Fibroblast of lung (primary cell): ENCODE data around the gene PDE4D. TPM values are rescaled to one million over a fixed set of nuclear protein-coding genes. Genes with fewer than 3 reads are reported as not detected.

Experiments used
- DNase-seq, 2 donors: peaks; one replicate each; pipeline versions ENCODE4 v3.0.0 to v3.0.0-alpha.2; 2010; ENCODE audit warnings: low read depth in 2 of 2
- H2AFZ ChIP-seq: 2 replicates; pipeline ENCODE4 v1.5.1; 2012; ENCODE audit warnings: low read length, control low read depth, inconsistent platforms
- H3K27ac ChIP-seq: 2 replicates; pipeline ENCODE4 v1.5.1; 2011; ENCODE audit warnings: low read length, control low read depth; ENCODE audit not compliant: insufficient read depth
- H3K27me3 ChIP-seq: 2 replicates; pipeline ENCODE4 v1.5.1; 2011; ENCODE audit warnings: mild to moderate bottlenecking, low read length; ENCODE audit not compliant: control insufficient read depth, insufficient read depth
- H3K36me3 ChIP-seq: 2 replicates; pipeline ENCODE4 v1.5.1; 2011; ENCODE audit warnings: low read length; ENCODE audit not compliant: control insufficient read depth, insufficient read depth
- H3K4me1 ChIP-seq: 2 replicates; pipeline ENCODE4 v1.5.1; 2011; ENCODE audit warnings: low read length; ENCODE audit not compliant: control insufficient read depth, insufficient read depth; ENCODE audit errors: extremely low read depth
- H3K4me2 ChIP-seq: 2 replicates; pipeline ENCODE4 v1.5.1; 2011; ENCODE audit warnings: low read length, control low read depth; ENCODE audit not compliant: insufficient read depth; ENCODE audit errors: extremely low read depth
- H3K4me3 ChIP-seq, 4 experiments: fragments of 200-600 bp in 1 of 4; sonication (generic) in 1 of 4; replicated peaks in 1 of 4; 2 replicates each; pipeline ENCODE4 v1.5.1; 2011 to 2016; ENCODE audit warnings: low read length in 4 of 4, low read depth in 3 of 4, mild to moderate bottlenecking in 3 of 4, control low read depth in 2 of 4, inconsistent platforms in 1 of 4, mixed read lengths in 1 of 4; ENCODE audit not compliant: insufficient read depth in 1 of 4; ENCODE audit errors: control extremely low read depth in 1 of 4
- H3K79me2 ChIP-seq: 2 replicates; pipeline ENCODE4 v1.5.1; 2012; ENCODE audit warnings: mild to moderate bottlenecking, low read length, inconsistent platforms; ENCODE audit not compliant: control insufficient read depth, insufficient read depth
- H3K9ac ChIP-seq: 2 replicates; pipeline ENCODE4 v1.5.1; 2011; ENCODE audit warnings: mild to moderate bottlenecking, low read length, control low read depth; ENCODE audit not compliant: insufficient read depth
- H3K9me3 ChIP-seq: 2 replicates; pipeline ENCODE4 v1.5.1; 2012; ENCODE audit warnings: low read depth, low read length; ENCODE audit not compliant: control insufficient read depth, insufficient read depth
- H4K20me1 ChIP-seq: 2 replicates; pipeline ENCODE4 v1.5.1; 2011; ENCODE audit warnings: low read length; ENCODE audit not compliant: control insufficient read depth, insufficient read depth; ENCODE audit errors: extremely low read depth
- CTCF ChIP-seq, 2 donors: IDR thresholded peaks in 1 of 2; conservative IDR thresholded peaks in 1 of 2; 1 replicate in 1 of 2; 2 replicates in 1 of 2; pipeline ENCODE4 v1.5.1; 2011 to 2012; ENCODE audit warnings: low read length in 2 of 2, control low read depth in 1 of 2, inconsistent platforms in 1 of 2, low read depth in 1 of 2, mild to moderate bottlenecking in 1 of 2
- EZH2 ChIP-seq: IDR thresholded peaks from 2 replicates; pipeline ENCODE4 v1.5.1; 2012; ENCODE audit warnings: low read length, control low read depth, mild to moderate bottlenecking; ENCODE audit errors: missing control alignments
- polyA plus RNA-seq, 2 donors: library from polyadenylated mRNA; depleted of rRNA in 1 of 2; stranded (reverse) in 1 of 2; unstranded in 1 of 2; fragments of >200 nt; gene quantifications; 2 replicates each; pipeline ENCODE4 v1.2.1, GENCODE V29; 2011 to 2012; ENCODE audit warnings: missing spikeins in 1 of 2
- total RNA-seq: library from RNA; depleted of rRNA; stranded (reverse); fragments of >200 nt; gene quantifications from 2 replicates; pipeline ENCODE4 v1.2.1, GENCODE V29; 2014

The PDE4D gene
- total and polyA plus RNA-seq, 2 donors (not counting 1 experiment from before 2014, with no cell fraction given) = 2.1 to 8.3 TPM

- Histone ChIP-seq H3K79me2 (no peaks in the 10 kb centered on the region), H3K27me3 (no peaks in the 10 kb centered on the region), H3K4me2 (no peak overlapping the region), H3K4me1 (no peaks in the 10 kb centered on the region), H3K36me3 (no peaks in the 10 kb centered on the region), H4K20me1 (no peaks in the 10 kb centered on the region), H2AFZ (no peak overlapping the region), H3K27ac (no peak overlapping the region), H3K9me3 (no peaks in the 10 kb centered on the region), H3K9ac (no peak overlapping the region), H3K4me3 (no peak overlapping the region)
- no peak for TF ChIP-seq CTCF (conservative IDR thresholded peaks at IDR 0.05 in 1 of 2, IDR thresholded peaks at IDR 0.05 in 1 of 2; ENCODE audit: low read depth in 1 of 2, low read length in 2 of 2)
- no peak for TF ChIP-seq EZH2
- no peak for DNase-seq
Observed at GRCh38 chr5:59565551-59565950, 328.0 kb downstream of the PDE4D start.

GRCh38 chr5:59564895-59565294, 328.6 kb downstream of the PDE4D start:
- no peaks in the 10 kb centered on the region for H4K20me1 ChIP-seq
- no peaks in the 10 kb centered on the region for H3K9me3 ChIP-seq
- H3K36me3 ChIP-seq = no peaks in the 10 kb centered on the region
- no peak overlapping the region for H3K9ac ChIP-seq
- no peaks in the 10 kb centered on the region for H3K4me1 ChIP-seq
- H3K27ac ChIP-seq = no peak overlapping the region
- DNase-seq = no peak
- TF ChIP-seq CTCF (conservative IDR thresholded peaks at IDR 0.05 in 1 of 2, IDR thresholded peaks at IDR 0.05 in 1 of 2; ENCODE audit: low read depth in 1 of 2, low read length in 2 of 2) (no peak), EZH2 (no peak)
- no peak overlapping the region for H3K4me2 ChIP-seq
- H3K4me3 ChIP-seq = no peak overlapping the region
- H3K79me2 ChIP-seq = no peaks in the 10 kb centered on the region
- H2AFZ ChIP-seq = no peak overlapping the region
- no peaks in the 10 kb centered on the region for H3K27me3 ChIP-seq

- peak; percentile 31 to 81 for DNase-seq
- Histone ChIP-seq H3K4me3 (no peak overlapping the region), H3K4me1 (no peaks in the 10 kb centered on the region), H3K36me3 (no peaks in the 10 kb centered on the region), H3K27me3 (no peaks in the 10 kb centered on the region), H4K20me1 (no peaks in the 10 kb centered on the region), H3K79me2 (no peaks in the 10 kb centered on the region), H3K4me2 (no peak overlapping the region), H3K27ac (no peak overlapping the region), H2AFZ (no peak overlapping the region), H3K9ac (no peak overlapping the region), H3K9me3 (no peaks in the 10 kb centered on the region)
- TF ChIP-seq CTCF (conservative IDR thresholded peaks at IDR 0.05 in 1 of 2, IDR thresholded peaks at IDR 0.05 in 1 of 2; ENCODE audit: low read depth in 1 of 2, low read length in 2 of 2) = no peak
- no peak for TF ChIP-seq EZH2
Observed at GRCh38 chr5:59562756-59563389, 330.7 kb downstream of the PDE4D start.
